ENCODE measurements around the gene EML6.

Gene EML6

GRCh38 chr2:54801352-54801751 is 77.9 kb downstream of the EML6 start:
- TF ChIP-seq CTCF (conservative IDR thresholded peaks at IDR 0.05), result no peak
- H3K27ac ChIP-seq, result no peak overlapping the region

DNA sequence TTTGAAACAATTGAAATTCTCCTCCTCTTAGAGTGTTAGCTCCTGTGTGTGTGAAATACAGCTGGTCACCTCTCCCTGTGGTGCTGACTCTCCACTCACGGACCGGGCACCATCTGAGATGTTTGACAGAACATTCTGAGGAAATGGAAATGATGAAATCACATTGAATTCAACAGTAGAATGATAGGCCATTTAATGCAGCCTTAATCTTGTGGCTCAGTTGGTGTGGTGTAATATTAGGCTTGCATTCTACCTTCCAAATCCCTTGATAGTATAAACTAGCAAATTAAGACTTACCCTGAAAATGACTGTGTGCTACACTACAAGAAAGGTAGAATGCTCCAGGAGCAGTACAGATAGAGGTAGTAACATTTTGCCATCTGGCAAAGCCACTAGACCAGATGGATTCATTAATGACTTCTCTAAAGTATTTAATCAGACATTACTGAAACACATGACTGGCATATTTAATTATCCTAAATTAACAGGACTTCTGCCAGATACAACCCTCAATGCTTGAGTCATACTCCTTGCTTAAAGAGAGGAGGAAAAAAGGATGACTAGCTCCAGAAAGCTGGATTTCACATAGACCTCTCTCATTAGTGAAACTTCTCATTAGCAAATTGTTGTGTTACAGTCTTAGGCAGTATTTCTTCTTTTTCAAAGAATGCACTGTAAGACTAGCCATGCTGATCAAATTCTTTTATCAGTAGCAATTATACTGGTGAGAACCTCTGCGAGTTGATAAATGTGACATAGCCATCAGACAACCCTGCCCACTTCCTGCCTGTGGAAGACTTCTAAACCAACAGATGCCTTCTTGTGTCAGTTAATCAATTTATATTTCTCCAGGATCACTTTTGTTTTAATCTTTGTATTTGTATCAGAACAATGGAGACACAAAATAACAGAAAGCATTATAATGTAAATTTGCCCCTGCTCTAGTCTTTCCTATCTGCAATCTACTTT is 80.6 kb downstream of the EML6 start:
- H3K27ac ChIP-seq, result no peak overlapping the region
- no peak for TF ChIP-seq CTCF (conservative IDR thresholded peaks at IDR 0.05)

DNA sequence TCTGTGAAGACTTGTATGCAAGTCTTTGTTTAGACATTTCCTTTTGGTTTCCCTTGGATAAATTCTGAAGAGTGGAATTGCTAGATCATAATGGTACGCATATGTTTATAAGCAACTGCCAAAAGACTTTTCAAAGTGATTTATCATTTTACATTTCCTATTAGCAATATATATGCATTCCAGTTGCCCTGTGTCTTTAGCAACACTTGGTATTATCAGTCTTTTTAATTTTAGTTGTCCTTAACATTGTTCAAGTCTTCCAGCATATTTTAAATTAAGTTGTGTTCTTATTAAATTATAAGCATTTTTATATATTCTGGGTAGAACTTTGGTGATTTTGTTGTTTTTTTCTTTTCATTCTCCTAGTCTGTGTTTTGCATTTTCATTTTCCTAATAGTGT is 81.8 kb downstream of the EML6 start:
- no peak for TF ChIP-seq CTCF (conservative IDR thresholded peaks at IDR 0.05)
- H3K27ac ChIP-seq, result no peak overlapping the region

DNA sequence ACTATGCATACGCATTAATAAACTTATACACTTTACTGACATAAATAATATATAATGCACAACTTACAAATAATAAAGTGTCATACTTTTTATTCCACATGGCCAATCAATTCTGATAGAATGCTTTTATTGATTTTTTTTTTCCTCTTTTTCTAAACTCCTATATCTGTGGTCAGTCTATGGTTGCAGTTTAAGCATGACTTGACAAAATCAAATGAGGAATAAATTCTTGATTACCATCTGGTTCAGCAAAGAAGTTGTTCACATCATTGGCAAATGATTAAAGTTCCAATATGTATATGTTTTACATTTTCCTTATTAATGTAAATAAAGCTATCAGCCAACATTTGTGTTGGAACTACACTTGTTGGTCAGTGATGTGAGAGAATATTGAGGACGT is 83.5 kb downstream of the EML6 start:
- no peak for TF ChIP-seq CTCF (conservative IDR thresholded peaks at IDR 0.05)

DNA sequence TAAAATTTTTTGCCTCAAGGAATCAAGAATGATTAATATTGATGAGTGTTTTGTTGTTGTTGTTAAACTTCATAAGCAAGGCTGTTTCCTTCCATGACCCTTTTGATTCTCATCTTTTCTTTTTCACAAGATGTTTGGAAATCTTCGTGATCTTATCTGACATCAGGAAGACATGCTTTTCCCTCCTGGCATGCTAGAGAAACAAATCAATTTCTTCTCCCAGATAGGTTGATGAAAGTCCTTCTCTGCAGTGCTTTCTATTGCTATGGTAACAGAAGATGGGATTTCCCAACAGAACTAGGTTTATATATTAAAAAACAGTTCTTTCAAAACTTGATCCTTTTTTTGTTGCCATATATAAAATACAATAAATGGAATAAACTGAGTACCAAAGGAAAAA is 85.2 kb downstream of the EML6 start:
- no peak overlapping the region for H3K27ac ChIP-seq
- TF ChIP-seq CTCF (conservative IDR thresholded peaks at IDR 0.05), result no peak

More for the DNA sequence above, 83.5 kb downstream of the EML6 start:
- H3K27ac ChIP-seq, result no peak overlapping the region

GRCh38 chr2:54809819-54810218 is 86.4 kb downstream of the EML6 start:
- H3K27ac ChIP-seq, result no peak overlapping the region
- no peak for TF ChIP-seq CTCF (conservative IDR thresholded peaks at IDR 0.05)

- no peak overlapping the region for H3K27ac ChIP-seq
- TF ChIP-seq CTCF (conservative IDR thresholded peaks at IDR 0.05), result no peak
Measured at GRCh38 chr2:54810246-54810645, 86.8 kb downstream of the EML6 start.
